Pancreas (tissue), 10 donors: Measurements from ENCODE around the gene CD2AP. TPM values are rescaled to one million over a fixed set of nuclear protein-coding genes. Genes with fewer than 3 reads are reported as not detected.
A peak's percentile ranks its signal among the peaks of the same experiment; 100 is the strongest.

Source experiments
- ATAC-seq, 4 donors: fragments of 200-7000 bp; cut with Tn5 transposase; one replicate each; pipeline versions ENCODE4 v1.8.0 to v1.9.1; 2020; ENCODE audit warnings: mild to moderate bottlenecking in 4 of 4, moderate library complexity in 4 of 4
- DNase-seq, 6 donors: peaks; one replicate each; pipeline ENCODE4 v3.0.0-alpha.2; 2020
- FAIRE-seq: peaks from 2 replicates; lab custom pipeline; 2012; peaks lifted over from hg19 to GRCh38; lab: Jason Lieb, UNC
- H3K27ac ChIP-seq, 4 donors: fragments of 200-600 bp; sonication (generic); 1 replicate in 3 of 4; 2 replicates in 1 of 4; pipeline versions ENCODE4 v1.5.0 to v1.8.0; 2020
- H3K27me3 ChIP-seq, 4 donors: fragments of 200-600 bp; one replicate each; pipeline ENCODE4 v1.8.0; 2021
- H3K36me3 ChIP-seq, 3 donors: fragments of 200-600 bp; sonication (generic) in 1 of 3; one replicate each; pipeline versions ENCODE4 v1.5.0 to v1.8.0; 2020 to 2021
- H3K4me1 ChIP-seq, 3 donors: fragments of 200-600 bp; one replicate each; pipeline ENCODE4 v1.8.0; 2021
- H3K4me3 ChIP-seq, 4 donors: fragments of 200-600 bp; sonication (generic) in 2 of 4; one replicate each; pipeline versions ENCODE4 v1.5.0 to v1.8.0; 2020 to 2021
- H3K9me3 ChIP-seq, 4 donors: fragments of 200-600 bp; one replicate each; pipeline ENCODE4 v1.8.0; 2021
- CTCF ChIP-seq, 4 donors: fragments of 200-600 bp; sonication (generic) in 3 of 4; IDR thresholded peaks; one replicate each; pipeline versions ENCODE4 v1.5.0 to v1.8.0; 2021; ENCODE audit warnings: antibody characterized with exemption in 4 of 4
- WGBS, 2 donors: extraction: QIAGEN DNeasy Blood & Tissue Kit; methylation state at CpG; one replicate each; pipeline ENCODE4 v1.1.7; 2013; 5-methylcytosine and 5-hydroxymethylcytosine counted together
- intact Hi-C, 3 donors: fragments of 100-400 bp; cut with DNase I; formaldehyde crosslinking; loops; one replicate each; pipeline versions ENCODE4 v1.11.1 to v1.14.2; 2022
- polyA plus RNA-seq, 2 donors: library from polyadenylated mRNA; stranded (reverse); fragments of 200-250 nt; gene quantifications; one replicate each; pipeline ENCODE4 v1.2.3, GENCODE V29; 2013
- total RNA-seq, 6 donors: library from RNA; stranded (reverse); fragmentation: NEBNext Ultra II Directional in 4 of 6; extraction: Animal tissue kit (Norgen Biotek cat#: 25700) in 4 of 6; gene quantifications; one replicate each; pipeline versions ENCODE4 v1.2.1 to v1.2.4, GENCODE V29; 2021 to 2023
- donor health status: healthy with polysubstance abuse.
- donor health status: DM: no; HTN: no; CAD: no; lungs with moderate emphysema.
- donor health status: DM: no; HTN: no; CAD: no.
- donor health status: control.
- donor health status: control.
- donor health status: Bipolar disorder and iron deficiency.
- donor health status: DM: yes; HTN: yes; CAD: no.
- donor health status: DM: no; HTN: no; CAD: no.
- donor health status: DM: no; HTN: no; CAD: no.
- donor health status: DM: yes; HTN: yes; CAD: no.

The CD2AP gene
- total RNA-seq (10 to 100 TPM; 15.9 to 38.5 (median 19.7) TPM), polyA plus RNA-seq (10 to 100 TPM in 1 of 2 donors, 1 to 10 TPM in 1; 7.6 to 11.3 TPM)

- Histone ChIP-seq H3K27ac (peak within 1 kb of the TSS; percentile 96 to 99 (median 98)), H3K36me3 (no peaks in the 10 kb centered on the region), H3K27me3 (no peaks in the 10 kb centered on the region), H3K9me3 (no peaks in the 10 kb centered on the region), H3K4me1 (peaks cover 0 to 22% (median 20%) of the 10 kb centered on the region in 3 donors), H3K4me3 (peak within 1 kb of the TSS; percentile 88 to 96 (median 92))
- TF ChIP-seq CTCF (IDR thresholded peaks at IDR 0.05), result no peak
- FAIRE-seq (no peak), ATAC-seq (peak; percentile 83 to 93 (median 92)), DNase-seq (peak; percentile 89 to 94 (median 90))
- 0 to 1% methylated on average over 45 to 83 of the region's 83 CpGs for WGBS, 2 donors
- intact Hi-C loops, result loop anchor here in 1 of 3 donors (10.0 kb wide), 1 partner anchor 63 kb away; no protein-coding TSS in a partner anchor
These were observed at the start of gene CD2AP for GRCh38 chr6:47477497-47478232. Gene CD2AP, plus strand, starts transcription at chr6:47477789. Its CDS starts 456 bp downstream, at chr6:47478245.

- Histone ChIP-seq H3K9me3 (no peaks in the 10 kb centered on the region), H3K27ac (no peak overlapping the region), H3K4me3 (no peak overlapping the region), H3K4me1 (peaks cover 0 to 9% (median 0%) of the 10 kb centered on the region in 3 donors), H3K36me3 (no peaks in the 10 kb centered on the region), H3K27me3 (no peaks in the 10 kb centered on the region)
- FAIRE-seq (no peak), DNase-seq (peak in 3 of 6 donors; percentile 39 to 60 (median 40)), ATAC-seq (peak in 3 of 4 donors; percentile 41 to 88 (median 84))
- no peak for TF ChIP-seq CTCF (IDR thresholded peaks at IDR 0.05)
- WGBS, 2 donors, result 35 to 68% methylated on average over 2 of the region's 2 CpGs
- intact Hi-C loops, result no loop called here
These were observed 49.3 kb upstream of the CD2AP start for GRCh38 chr6:47428288-47428687.

- TF ChIP-seq CTCF (IDR thresholded peaks at IDR 0.05), result no peak
- no peak for ATAC-seq
- DNase-seq, result no peak
- Histone ChIP-seq H3K4me1 (peaks cover 5 to 15% (median 7%) of the 10 kb centered on the region in 3 donors), H3K36me3 (no peaks in the 10 kb centered on the region), H3K9me3 (no peaks in the 10 kb centered on the region), H3K27me3 (no peaks in the 10 kb centered on the region), H3K4me3 (no peak overlapping the region), H3K27ac (no peak overlapping the region)
- intact Hi-C loops, result no loop called here
- 74 to 76% methylated on average over 2 of the region's 2 CpGs for WGBS, 2 donors
- FAIRE-seq, result no peak
These were observed 48.6 kb upstream of the CD2AP start for GRCh38 chr6:47428746-47429664.

GRCh38 chr6:47434372-47435253, 43.0 kb upstream of the CD2AP start:
- ATAC-seq (peak; percentile 76 to 89 (median 84)), DNase-seq (peak in 1 of 6 donors; percentile 47)
- H3K27ac ChIP-seq, result peak overlapping the region in 2 of 4 donors; percentile 48 to 53

More at GRCh38 chr6:47434372-47435253, 43.0 kb upstream of the CD2AP start:
- Histone ChIP-seq H3K4me1 (peaks cover 8 to 35% (median 9%) of the 10 kb centered on the region in 3 donors), H3K9me3 (no peaks in the 10 kb centered on the region), H3K4me3 (no peak overlapping the region), H3K36me3 (no peaks in the 10 kb centered on the region), H3K27me3 (no peaks in the 10 kb centered on the region)
- 23 to 25% methylated on average over 2 of the region's 2 CpGs for WGBS, 2 donors
- no peak for FAIRE-seq
- intact Hi-C loops, result no loop called here
- no peak for TF ChIP-seq CTCF (IDR thresholded peaks at IDR 0.05)
